Pancreas (tissue), 10 donors: Measurements from ENCODE around the gene TLE4. TPM values are rescaled to one million over a fixed set of nuclear protein-coding genes. Genes with fewer than 3 reads are reported as not detected.

Experiments used
- ATAC-seq, 4 donors: fragments of 200-7000 bp; cut with Tn5 transposase; one replicate each; pipeline versions ENCODE4 v1.8.0 to v1.9.1; 2020; ENCODE audit warnings: mild to moderate bottlenecking in 4 of 4, moderate library complexity in 4 of 4
- DNase-seq, 6 donors: peaks; one replicate each; pipeline ENCODE4 v3.0.0-alpha.2; 2020
- FAIRE-seq: peaks from 2 replicates; lab custom pipeline; 2012; peaks lifted over from hg19 to GRCh38; lab: Jason Lieb, UNC
- H3K27ac ChIP-seq, 4 donors: fragments of 200-600 bp; sonication (generic); 1 replicate in 3 of 4; 2 replicates in 1 of 4; pipeline versions ENCODE4 v1.5.0 to v1.8.0; 2020
- H3K27me3 ChIP-seq, 4 donors: fragments of 200-600 bp; one replicate each; pipeline ENCODE4 v1.8.0; 2021
- H3K36me3 ChIP-seq, 3 donors: fragments of 200-600 bp; sonication (generic) in 1 of 3; one replicate each; pipeline versions ENCODE4 v1.5.0 to v1.8.0; 2020 to 2021
- H3K4me1 ChIP-seq, 3 donors: fragments of 200-600 bp; one replicate each; pipeline ENCODE4 v1.8.0; 2021
- H3K4me3 ChIP-seq, 4 donors: fragments of 200-600 bp; sonication (generic) in 2 of 4; one replicate each; pipeline versions ENCODE4 v1.5.0 to v1.8.0; 2020 to 2021
- H3K9me3 ChIP-seq, 4 donors: fragments of 200-600 bp; one replicate each; pipeline ENCODE4 v1.8.0; 2021
- WGBS, 2 donors: extraction: QIAGEN DNeasy Blood & Tissue Kit; methylation state at CpG; one replicate each; pipeline ENCODE4 v1.1.7; 2013; 5-methylcytosine and 5-hydroxymethylcytosine counted together
- intact Hi-C, 3 donors: fragments of 100-400 bp; cut with DNase I; formaldehyde crosslinking; loops; one replicate each; pipeline versions ENCODE4 v1.11.1 to v1.14.2; 2022
- polyA plus RNA-seq, 2 donors: library from polyadenylated mRNA; stranded (reverse); fragments of 200-250 nt; gene quantifications; one replicate each; pipeline ENCODE4 v1.2.3, GENCODE V29; 2013
- total RNA-seq, 6 donors: library from RNA; stranded (reverse); fragmentation: NEBNext Ultra II Directional in 4 of 6; extraction: Animal tissue kit (Norgen Biotek cat#: 25700) in 4 of 6; gene quantifications; one replicate each; pipeline versions ENCODE4 v1.2.1 to v1.2.4, GENCODE V29; 2021 to 2023
- TF ChIP-seq, protein P1 (sequence below), 4 donors: fragments of 200-600 bp; sonication (generic) in 3 of 4; IDR thresholded peaks; one replicate each; pipeline versions ENCODE4 v1.5.0 to v1.8.0; 2021; ENCODE audit warnings: antibody characterized with exemption in 4 of 4
- donor health status: healthy with polysubstance abuse.
- donor health status: DM: no; HTN: no; CAD: no; lungs with moderate emphysema.
- donor health status: DM: no; HTN: no; CAD: no.
- donor health status: control.
- donor health status: control.
- donor health status: Bipolar disorder and iron deficiency.
- donor health status: DM: yes; HTN: yes; CAD: no.
- donor health status: DM: no; HTN: no; CAD: no.
- donor health status: DM: no; HTN: no; CAD: no.
- donor health status: DM: yes; HTN: yes; CAD: no.

Gene TLE4
- total and polyA plus RNA-seq, 8 donors: 2.8 to 19.0 (median 9.7) TPM

DNA sequence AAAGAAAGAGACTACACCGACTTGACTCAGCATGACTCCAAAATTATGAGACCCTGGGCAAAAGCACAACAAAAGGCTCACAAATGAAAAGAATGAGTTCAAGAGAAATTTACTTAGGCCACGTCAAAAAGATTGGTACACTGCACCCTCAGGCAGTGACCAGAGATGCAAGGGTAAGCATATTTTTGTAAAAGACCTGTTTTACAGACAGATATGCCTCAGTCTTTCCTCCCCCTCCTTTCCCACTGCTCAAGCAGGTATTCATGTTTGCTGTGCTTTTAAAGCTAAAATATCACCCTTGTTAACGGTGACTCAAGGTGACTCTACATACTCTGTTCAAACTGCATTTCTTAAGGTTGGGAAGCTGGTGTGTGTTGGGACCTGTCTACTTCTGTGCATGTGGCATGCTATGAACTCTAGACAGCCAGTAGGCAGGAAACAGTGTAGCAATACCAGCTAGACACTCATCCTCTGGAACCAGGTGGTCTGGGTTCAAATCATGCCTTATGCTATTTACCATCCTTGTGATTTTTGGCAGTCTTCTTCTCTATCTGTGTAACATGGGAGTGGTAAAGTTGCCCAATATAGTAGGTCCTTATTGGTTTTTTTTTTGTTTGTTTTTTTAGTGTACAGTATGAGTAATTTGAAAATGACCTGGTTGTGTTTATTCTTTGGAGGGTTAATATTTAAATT is 98.7 kb downstream of the TLE4 start:
- Histone ChIP-seq H3K36me3 (no peaks in the 10 kb centered on the region), H3K27me3 (no peaks in the 10 kb centered on the region), H3K4me3 (no peak overlapping the region), H3K4me1 (peaks cover 0 to 8% (median 0%) of the 10 kb centered on the region in 3 donors), H3K9me3 (no peaks in the 10 kb centered on the region), H3K27ac (no peak overlapping the region)
- no peak for DNase-seq
- no peak for FAIRE-seq
- WGBS, 2 donors: 90 to 93% methylated on average over 3 of the region's 3 CpGs
- TF ChIP-seq, protein P1, sequence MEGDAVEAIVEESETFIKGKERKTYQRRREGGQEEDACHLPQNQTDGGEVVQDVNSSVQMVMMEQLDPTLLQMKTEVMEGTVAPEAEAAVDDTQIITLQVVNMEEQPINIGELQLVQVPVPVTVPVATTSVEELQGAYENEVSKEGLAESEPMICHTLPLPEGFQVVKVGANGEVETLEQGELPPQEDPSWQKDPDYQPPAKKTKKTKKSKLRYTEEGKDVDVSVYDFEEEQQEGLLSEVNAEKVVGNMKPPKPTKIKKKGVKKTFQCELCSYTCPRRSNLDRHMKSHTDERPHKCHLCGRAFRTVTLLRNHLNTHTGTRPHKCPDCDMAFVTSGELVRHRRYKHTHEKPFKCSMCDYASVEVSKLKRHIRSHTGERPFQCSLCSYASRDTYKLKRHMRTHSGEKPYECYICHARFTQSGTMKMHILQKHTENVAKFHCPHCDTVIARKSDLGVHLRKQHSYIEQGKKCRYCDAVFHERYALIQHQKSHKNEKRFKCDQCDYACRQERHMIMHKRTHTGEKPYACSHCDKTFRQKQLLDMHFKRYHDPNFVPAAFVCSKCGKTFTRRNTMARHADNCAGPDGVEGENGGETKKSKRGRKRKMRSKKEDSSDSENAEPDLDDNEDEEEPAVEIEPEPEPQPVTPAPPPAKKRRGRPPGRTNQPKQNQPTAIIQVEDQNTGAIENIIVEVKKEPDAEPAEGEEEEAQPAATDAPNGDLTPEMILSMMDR (IDR thresholded peaks at IDR 0.05): no peak
- intact Hi-C loops: no loop called here
- ATAC-seq: no peak

DNA sequence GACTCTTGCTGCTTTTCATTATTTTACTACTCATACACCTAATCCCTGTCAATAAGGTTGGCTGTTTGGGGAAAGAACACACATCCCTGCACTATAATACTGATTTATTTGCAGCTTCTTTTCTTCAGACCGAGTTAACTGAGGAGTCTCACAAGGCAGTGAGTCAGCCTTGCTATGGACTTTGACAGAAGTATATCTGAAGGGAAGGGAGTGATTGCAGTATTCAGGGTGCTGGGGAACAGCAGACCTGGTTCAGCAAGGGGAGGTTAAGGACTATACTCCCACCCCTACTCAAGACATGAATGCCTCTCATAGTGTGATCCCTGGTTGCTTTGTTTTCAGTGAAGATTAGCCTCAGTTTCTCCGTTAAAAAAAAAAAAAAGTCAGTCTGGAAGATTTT is 99.8 kb downstream of the TLE4 start:
- Histone ChIP-seq H3K4me1 (peaks cover 0 to 8% (median 0%) of the 10 kb centered on the region in 3 donors), H3K27me3 (no peaks in the 10 kb centered on the region), H3K27ac (no peak overlapping the region), H3K9me3 (no peaks in the 10 kb centered on the region), H3K36me3 (no peaks in the 10 kb centered on the region), H3K4me3 (no peak overlapping the region)
- FAIRE-seq: no peak
- no peak for ATAC-seq
- WGBS, 2 donors: 91 to 94% methylated on average over 2 of the region's 2 CpGs
- intact Hi-C loops: no loop called here
- DNase-seq: no peak
- TF ChIP-seq, protein P1 (IDR thresholded peaks at IDR 0.05): no peak

DNA sequence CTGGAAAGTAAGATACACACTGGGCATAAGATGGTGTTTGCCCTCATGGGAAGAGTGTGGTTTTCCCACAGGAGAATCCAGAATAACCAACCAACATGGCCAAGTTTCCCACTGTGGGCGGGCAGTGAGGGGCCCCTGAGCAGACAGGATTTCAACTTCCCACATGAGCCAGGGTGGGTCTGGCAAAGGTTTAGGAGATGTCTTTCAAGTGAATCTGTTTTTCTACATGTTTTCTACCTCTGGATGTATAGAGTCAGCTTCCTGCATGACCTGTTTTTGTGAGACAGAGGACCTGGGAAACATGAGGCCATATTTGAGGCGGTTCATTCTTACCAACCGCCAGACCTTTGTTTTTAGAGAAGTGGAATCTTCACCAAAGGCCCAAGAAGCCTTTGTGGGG is 100.5 kb downstream of the TLE4 start:
- no peak for FAIRE-seq
- Histone ChIP-seq H3K4me3 (no peak overlapping the region), H3K27ac (no peak overlapping the region), H3K4me1 (peaks cover 0 to 8% (median 0%) of the 10 kb centered on the region in 3 donors), H3K36me3 (no peaks in the 10 kb centered on the region), H3K9me3 (no peaks in the 10 kb centered on the region), H3K27me3 (no peaks in the 10 kb centered on the region)
- WGBS, 2 donors: 85 to 98% methylated on average over 3 of the region's 3 CpGs
- ATAC-seq: no peak
- TF ChIP-seq, protein P1 (IDR thresholded peaks at IDR 0.05): no peak
- no peak for DNase-seq
- intact Hi-C loops: no loop called here

DNA sequence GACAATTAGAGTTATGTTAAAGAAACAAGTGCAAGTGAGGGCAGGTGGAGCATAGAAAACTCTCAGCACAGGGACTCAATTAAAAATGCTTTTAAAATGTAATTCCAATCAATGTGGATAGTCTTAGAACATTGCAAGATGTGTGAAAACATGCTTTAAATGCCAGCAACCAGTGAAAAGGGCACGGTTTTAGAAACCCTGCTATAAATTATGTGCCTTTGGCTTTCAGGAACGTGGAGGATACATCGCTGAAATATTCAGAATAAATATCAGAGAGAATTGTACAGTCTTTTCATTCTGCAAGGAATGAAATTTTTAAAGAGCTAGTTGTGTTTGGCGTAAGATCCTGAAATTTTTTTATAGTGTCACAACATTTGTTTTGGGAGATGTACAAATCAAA is 101.1 kb downstream of the TLE4 start:
- ATAC-seq (no peak), DNase-seq (no peak), FAIRE-seq (no peak)
- no peak overlapping the region for H3K27ac ChIP-seq
- 92 to 96% methylated on average over 4 of the region's 4 CpGs for WGBS, 2 donors
- no peaks in the 10 kb centered on the region for H3K36me3 ChIP-seq
- no peaks in the 10 kb centered on the region for H3K27me3 ChIP-seq
- H3K9me3 ChIP-seq: no peaks in the 10 kb centered on the region
- peaks cover 0 to 8% (median 0%) of the 10 kb centered on the region in 3 donors for H3K4me1 ChIP-seq
- TF ChIP-seq, protein P1 (IDR thresholded peaks at IDR 0.05): no peak
- intact Hi-C loops: no loop called here
- no peak overlapping the region for H3K4me3 ChIP-seq

DNA sequence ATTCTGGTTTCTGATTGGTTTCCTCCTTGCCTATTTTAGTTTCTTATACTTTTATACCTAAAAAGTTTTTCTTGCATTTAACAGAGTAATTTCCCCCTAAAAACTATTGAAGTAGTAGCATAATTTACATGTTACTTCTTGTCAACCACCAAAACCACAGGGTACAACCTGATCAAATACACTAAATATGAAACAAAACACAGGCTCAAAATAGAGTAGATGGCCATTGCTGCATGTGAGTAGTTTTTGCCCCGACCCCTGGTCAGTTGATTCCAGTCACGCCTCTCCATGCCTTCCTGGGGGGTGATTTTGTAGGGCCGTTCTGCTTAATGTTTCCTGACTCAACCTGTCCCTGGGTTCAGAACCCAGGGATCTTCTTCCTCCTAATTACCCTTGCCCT is 101.8 kb downstream of the TLE4 start:
- Histone ChIP-seq H3K4me3 (no peak overlapping the region), H3K27ac (no peak overlapping the region), H3K27me3 (no peaks in the 10 kb centered on the region), H3K4me1 (peaks cover 0 to 2% (median 0%) of the 10 kb centered on the region in 3 donors), H3K9me3 (no peaks in the 10 kb centered on the region), H3K36me3 (no peaks in the 10 kb centered on the region)
- 85 to 93% methylated on average over 3 of the region's 3 CpGs for WGBS, 2 donors
- TF ChIP-seq, protein P1 (IDR thresholded peaks at IDR 0.05): no peak
- DNase-seq: no peak
- intact Hi-C loops: no loop called here
- no peak for ATAC-seq
- no peak for FAIRE-seq
